ENCODE results near the gene CEP83.
"Not testable (repeated sequence)": the region's sequence is repeated elsewhere in the genome, so short reads cannot be mapped to it uniquely, and the experiment has no call there.

CEP83 gene

DNA sequence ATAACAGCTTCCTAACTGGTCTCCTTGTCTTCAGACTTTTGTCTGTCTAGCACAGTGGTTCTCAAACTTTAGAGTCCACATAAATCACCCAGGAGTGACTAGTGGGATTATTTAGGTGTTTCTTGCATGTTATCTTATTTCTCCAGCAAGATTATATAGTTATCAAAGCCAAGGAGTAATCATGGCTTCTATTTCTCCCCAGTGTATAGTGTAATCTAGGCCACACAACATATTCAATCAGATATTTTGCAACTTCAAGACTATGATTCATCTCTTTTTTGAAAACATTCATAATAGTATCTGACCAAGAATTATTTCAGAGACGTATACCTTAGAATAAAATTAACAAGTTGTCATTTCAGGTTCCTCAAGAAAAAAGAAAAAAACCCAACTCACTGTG, 131.9 kb downstream of the CEP83 start:
- Mint-ChIP-seq H3K4me3 (no peak overlapping the region), H3K36me3 (peaks cover 34% of the 10 kb centered on the region), H3K9me3 (peaks cover 2% of the 10 kb centered on the region), H3K27me3 (no peaks in the 10 kb centered on the region), H3K4me1 (peaks cover 3% of the 10 kb centered on the region), H3K27ac (peak overlapping the region; percentile 4)
- ATAC-seq (ENCODE audit: low read depth) (no peak), DNase-seq (ENCODE audit: low spot score in 2 of 2) (no peak)

DNA sequence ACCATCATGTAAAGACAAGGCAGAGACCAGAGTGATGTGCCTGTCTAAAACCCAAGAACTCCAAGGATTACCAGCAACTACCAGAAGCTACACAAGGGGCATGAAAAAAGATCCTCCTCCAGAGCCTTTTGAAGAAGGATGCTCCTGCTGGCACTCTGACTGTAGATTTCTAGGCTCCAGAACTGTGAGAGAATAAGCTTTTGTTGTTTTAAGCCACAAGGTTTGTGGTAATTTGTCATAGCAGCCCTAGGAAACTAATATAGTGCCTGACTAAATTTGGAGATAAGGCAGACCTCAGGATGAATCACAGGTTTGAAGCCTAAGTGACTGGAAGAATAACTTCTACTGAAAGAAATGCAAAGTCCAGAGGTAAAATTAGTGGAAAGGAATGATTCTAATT, 132.9 kb downstream of the CEP83 start:
- DNase-seq (ENCODE audit: low spot score in 2 of 2) (no peak), ATAC-seq (ENCODE audit: low read depth) (no peak)
- peaks cover 2% of the 10 kb centered on the region for H3K9me3 Mint-ChIP-seq
- H3K36me3 Mint-ChIP-seq: peaks cover 33% of the 10 kb centered on the region
- no peaks in the 10 kb centered on the region for H3K27me3 Mint-ChIP-seq
- peaks cover 3% of the 10 kb centered on the region for H3K4me1 Mint-ChIP-seq
- H3K27ac Mint-ChIP-seq: no peak overlapping the region
- no peak overlapping the region for H3K4me3 Mint-ChIP-seq

DNA sequence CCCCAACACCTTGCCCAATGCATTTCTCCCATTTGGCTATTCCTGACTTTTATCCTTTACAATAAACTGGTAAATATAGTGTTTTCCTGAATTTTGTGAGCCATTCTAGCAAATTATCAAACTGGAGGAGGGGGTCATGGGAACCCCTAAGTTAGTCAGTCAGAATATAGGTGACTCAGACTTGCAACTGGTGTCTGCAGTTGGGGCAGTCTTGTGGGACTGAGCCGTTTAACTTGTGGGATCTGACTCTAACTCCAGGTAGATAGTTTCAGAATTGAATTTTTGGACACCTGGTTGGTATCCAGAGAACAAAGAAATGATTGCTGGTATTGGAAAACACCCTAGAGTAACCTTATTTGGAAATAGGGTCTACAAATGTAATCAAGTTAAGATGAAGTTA, 133.4 kb downstream of the CEP83 start:
- H3K27ac Mint-ChIP-seq: no peak overlapping the region
- peaks cover 36% of the 10 kb centered on the region for H3K36me3 Mint-ChIP-seq
- no peak for ATAC-seq (ENCODE audit: low read depth)

GRCh38 chr12:94322346-94322745, 137.3 kb downstream of the CEP83 start:
- Mint-ChIP-seq H3K27me3 (no peaks in the 10 kb centered on the region), H3K4me1 (peaks cover 18% of the 10 kb centered on the region), H3K27ac (no peak overlapping the region), H3K9me3 (peaks cover 21% of the 10 kb centered on the region), H3K36me3 (peaks cover 51% of the 10 kb centered on the region), H3K4me3 (no peak overlapping the region)
- ATAC-seq (ENCODE audit: low read depth) (no peak), DNase-seq (ENCODE audit: low spot score in 2 of 2) (no peak)

More for the DNA sequence above, 133.4 kb downstream of the CEP83 start:
- H3K4me3 Mint-ChIP-seq: no peak overlapping the region
- peaks cover 4% of the 10 kb centered on the region for H3K9me3 Mint-ChIP-seq
- H3K4me1 Mint-ChIP-seq: peaks cover 3% of the 10 kb centered on the region
- no peaks in the 10 kb centered on the region for H3K27me3 Mint-ChIP-seq
- DNase-seq (ENCODE audit: low spot score in 2 of 2): no peak

DNA sequence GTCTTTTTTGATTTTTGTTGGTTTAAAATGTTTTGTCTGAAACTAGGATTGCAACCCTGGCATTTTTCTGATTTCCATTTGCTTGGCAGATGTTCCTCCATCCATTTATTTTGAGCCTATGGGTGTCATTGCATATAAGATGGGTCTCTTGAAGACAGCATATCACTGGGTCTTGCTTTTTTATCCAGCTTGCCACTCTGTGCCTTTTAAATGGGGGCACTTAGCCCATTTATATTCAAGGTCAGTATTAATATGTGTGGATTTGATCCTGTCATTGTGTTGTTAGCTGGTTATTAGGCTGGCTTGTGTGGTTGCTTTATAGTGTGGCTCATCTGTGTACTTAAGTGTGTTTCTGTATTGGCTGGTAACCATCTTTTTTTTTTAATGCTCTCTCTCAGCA, 139.6 kb downstream of the CEP83 start:
- Mint-ChIP-seq H3K36me3 (peaks cover 50% of the 10 kb centered on the region), H3K27me3 (no peaks in the 10 kb centered on the region), H3K9me3 (peaks cover 22% of the 10 kb centered on the region), H3K27ac (no peak overlapping the region), H3K4me3 (no peak overlapping the region), H3K4me1 (peaks cover 20% of the 10 kb centered on the region)
- ATAC-seq (ENCODE audit: low read depth) (no peak), DNase-seq (ENCODE audit: low spot score in 2 of 2) (no peak)

DNA sequence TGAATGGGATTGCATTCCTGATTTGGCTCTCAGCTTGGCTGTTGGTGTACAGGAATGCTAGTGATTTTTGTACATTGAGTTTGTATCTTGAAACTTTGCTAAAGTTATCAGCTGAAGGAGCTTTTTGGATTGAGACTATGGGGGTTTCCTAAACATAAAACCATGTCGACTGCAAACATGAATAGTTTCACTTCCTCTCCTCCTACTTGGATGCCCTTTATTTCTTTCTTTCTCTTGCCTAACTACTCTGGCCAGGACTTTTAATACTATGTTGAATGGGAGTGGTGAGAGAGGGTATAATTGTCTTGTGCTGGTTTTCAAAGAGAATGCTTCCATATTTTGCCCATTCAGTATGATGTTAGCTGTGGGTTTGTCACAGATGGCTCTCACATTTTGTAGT, 141.5 kb downstream of the CEP83 start:
- peak in 1 of 2 donors; percentile 32 for DNase-seq (ENCODE audit: low spot score in 2 of 2)
- Mint-ChIP-seq H3K27ac (peak overlapping the region; percentile 25), H3K4me3 (no peak overlapping the region), H3K9me3 (peaks cover 19% of the 10 kb centered on the region), H3K27me3 (no peaks in the 10 kb centered on the region), H3K36me3 (peaks cover 40% of the 10 kb centered on the region), H3K4me1 (peaks cover 20% of the 10 kb centered on the region)
- peak; percentile 99 for ATAC-seq (ENCODE audit: low read depth)

DNA sequence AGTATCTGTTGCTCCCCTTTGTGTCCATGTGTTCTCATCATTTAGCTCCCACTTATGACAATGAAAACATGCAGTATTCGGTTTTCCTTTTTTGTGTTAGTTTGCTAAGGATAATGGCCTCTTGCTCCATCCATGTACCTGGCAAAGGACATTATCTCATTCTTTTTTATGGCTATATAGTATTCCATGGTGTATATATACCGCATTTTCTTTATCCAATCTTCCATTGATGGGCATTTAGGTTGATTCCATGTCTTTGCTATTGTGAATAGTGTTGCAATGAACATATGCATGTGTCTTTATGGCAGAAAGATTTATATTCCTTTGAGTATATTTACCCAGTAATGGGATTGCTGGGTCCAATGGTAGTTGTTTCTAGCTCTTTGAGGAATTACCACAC, 143.1 kb downstream of the CEP83 start:
- not testable (repeated sequence) for H3K27ac Mint-ChIP-seq; DNase-seq (ENCODE audit: low spot score in 2 of 2); ATAC-seq (ENCODE audit: low read depth); H3K27me3 Mint-ChIP-seq; H3K4me3 Mint-ChIP-seq
- Mint-ChIP-seq H3K4me1 (peaks cover 20% of the 10 kb centered on the region), H3K9me3 (peaks cover 19% of the 10 kb centered on the region), H3K36me3 (peaks cover 41% of the 10 kb centered on the region)

- peaks cover 17% of the 10 kb centered on the region for H3K36me3 Mint-ChIP-seq
- DNase-seq (ENCODE audit: low spot score in 2 of 2) (no peak), ATAC-seq (ENCODE audit: low read depth) (no peak)
- no peaks in the 10 kb centered on the region for H3K27me3 Mint-ChIP-seq
- no peak overlapping the region for H3K4me3 Mint-ChIP-seq
- peaks cover 1% of the 10 kb centered on the region for H3K9me3 Mint-ChIP-seq
- peak overlapping the region; percentile 47 for H3K27ac Mint-ChIP-seq
- H3K4me1 Mint-ChIP-seq: peaks cover 11% of the 10 kb centered on the region
Observed at GRCh38 chr12:94312378-94312777, 147.3 kb downstream of the CEP83 start.

- Mint-ChIP-seq H3K27me3 (no peaks in the 10 kb centered on the region), H3K9me3 (no peaks in the 10 kb centered on the region), H3K27ac (peak overlapping the region; percentile 43), H3K4me1 (peaks cover 24% of the 10 kb centered on the region), H3K4me3 (no peak overlapping the region), H3K36me3 (peaks cover 20% of the 10 kb centered on the region)
- DNase-seq (ENCODE audit: low spot score in 2 of 2) (no peak), ATAC-seq (ENCODE audit: low read depth) (no peak)
Observed at GRCh38 chr12:94309373-94309772, 150.3 kb downstream of the CEP83 start.

- peaks cover 20% of the 10 kb centered on the region for H3K36me3 Mint-ChIP-seq
- H3K4me3 Mint-ChIP-seq: peak overlapping the region; percentile 62
- ATAC-seq (ENCODE audit: low read depth) (no peak), DNase-seq (ENCODE audit: low spot score in 2 of 2) (no peak)
- peak overlapping the region; percentile 63 for H3K27ac Mint-ChIP-seq
- no peaks in the 10 kb centered on the region for H3K27me3 Mint-ChIP-seq
- H3K4me1 Mint-ChIP-seq: peaks cover 25% of the 10 kb centered on the region
- no peaks in the 10 kb centered on the region for H3K9me3 Mint-ChIP-seq
Observed at GRCh38 chr12:94308612-94309011, 151.1 kb downstream of the CEP83 start.

GRCh38 chr12:94305130-94305957, 154.3 kb downstream of the CEP83 start:
- DNase-seq (ENCODE audit: low spot score in 2 of 2): no peak
- no peaks in the 10 kb centered on the region for H3K27me3 Mint-ChIP-seq
- H3K27ac Mint-ChIP-seq: peak overlapping the region; percentile 74
- ATAC-seq (ENCODE audit: low read depth): no peak
- H3K9me3 Mint-ChIP-seq: no peaks in the 10 kb centered on the region
- no peak overlapping the region for H3K4me3 Mint-ChIP-seq
- peaks cover 31% of the 10 kb centered on the region for H3K4me1 Mint-ChIP-seq
- peaks cover 32% of the 10 kb centered on the region for H3K36me3 Mint-ChIP-seq

- no peak for DNase-seq (ENCODE audit: low spot score in 2 of 2)
- no peaks in the 10 kb centered on the region for H3K27me3 Mint-ChIP-seq
- no peak overlapping the region for H3K4me3 Mint-ChIP-seq
- no peak for ATAC-seq (ENCODE audit: low read depth)
- H3K27ac Mint-ChIP-seq: peak overlapping the region; percentile 62
- peaks cover 39% of the 10 kb centered on the region for H3K36me3 Mint-ChIP-seq
- H3K4me1 Mint-ChIP-seq: peaks cover 38% of the 10 kb centered on the region
- H3K9me3 Mint-ChIP-seq: no peaks in the 10 kb centered on the region
Observed at GRCh38 chr12:94304566-94305061, 155.1 kb downstream of the CEP83 start.

GRCh38 chr12:94304012-94304411, 155.7 kb downstream of the CEP83 start:
- ATAC-seq (ENCODE audit: low read depth): no peak
- Mint-ChIP-seq H3K36me3 (peaks cover 42% of the 10 kb centered on the region), H3K27ac (no peak overlapping the region), H3K9me3 (no peaks in the 10 kb centered on the region), H3K4me1 (peaks cover 38% of the 10 kb centered on the region), H3K4me3 (no peak overlapping the region), H3K27me3 (no peaks in the 10 kb centered on the region)
- no peak for DNase-seq (ENCODE audit: low spot score in 2 of 2)

DNA sequence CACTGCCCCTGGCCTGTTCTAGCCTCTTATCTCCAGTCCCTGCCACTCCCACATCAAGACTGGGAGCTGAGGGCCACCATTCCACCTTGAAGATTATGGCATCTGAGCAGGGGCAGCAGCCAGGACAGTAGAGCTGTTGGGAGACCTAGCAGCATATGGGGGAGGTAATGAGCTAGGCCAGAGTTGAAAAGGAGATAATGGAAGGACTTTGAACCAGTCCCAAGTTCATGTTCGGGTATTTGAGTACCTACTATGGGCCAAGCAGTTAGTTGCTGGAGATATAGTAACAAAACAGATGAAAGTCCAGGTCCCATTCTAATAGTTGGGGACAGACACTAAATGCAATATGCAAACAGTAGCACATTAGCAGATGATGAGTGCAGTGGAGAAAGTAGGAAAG, 159.8 kb downstream of the CEP83 start:
- Mint-ChIP-seq H3K36me3 (peaks cover 46% of the 10 kb centered on the region), H3K27me3 (no peaks in the 10 kb centered on the region), H3K4me1 (peaks cover 45% of the 10 kb centered on the region), H3K9me3 (peaks cover 6% of the 10 kb centered on the region), H3K27ac (peak overlapping the region; percentile 26), H3K4me3 (no peak overlapping the region)
- ATAC-seq (ENCODE audit: low read depth) (no peak), DNase-seq (ENCODE audit: low spot score in 2 of 2) (no peak)
